Stimulated activated CD4-positive, alpha-beta T cell treated with anti-CD3 and anti-CD28 coated beads, TNF-alpha, amount 100 ng/mL, for 24 hours (primary cell): ENCODE data around the gene IFNA13.

ENCODE experiments used
- DNase-seq, 3 experiments: peaks; one replicate each; pipeline ENCODE4 v3.0.0-alpha.2; 2020; ENCODE audit warnings: low read depth in 3 of 3

The IFNA13 gene

DNA sequence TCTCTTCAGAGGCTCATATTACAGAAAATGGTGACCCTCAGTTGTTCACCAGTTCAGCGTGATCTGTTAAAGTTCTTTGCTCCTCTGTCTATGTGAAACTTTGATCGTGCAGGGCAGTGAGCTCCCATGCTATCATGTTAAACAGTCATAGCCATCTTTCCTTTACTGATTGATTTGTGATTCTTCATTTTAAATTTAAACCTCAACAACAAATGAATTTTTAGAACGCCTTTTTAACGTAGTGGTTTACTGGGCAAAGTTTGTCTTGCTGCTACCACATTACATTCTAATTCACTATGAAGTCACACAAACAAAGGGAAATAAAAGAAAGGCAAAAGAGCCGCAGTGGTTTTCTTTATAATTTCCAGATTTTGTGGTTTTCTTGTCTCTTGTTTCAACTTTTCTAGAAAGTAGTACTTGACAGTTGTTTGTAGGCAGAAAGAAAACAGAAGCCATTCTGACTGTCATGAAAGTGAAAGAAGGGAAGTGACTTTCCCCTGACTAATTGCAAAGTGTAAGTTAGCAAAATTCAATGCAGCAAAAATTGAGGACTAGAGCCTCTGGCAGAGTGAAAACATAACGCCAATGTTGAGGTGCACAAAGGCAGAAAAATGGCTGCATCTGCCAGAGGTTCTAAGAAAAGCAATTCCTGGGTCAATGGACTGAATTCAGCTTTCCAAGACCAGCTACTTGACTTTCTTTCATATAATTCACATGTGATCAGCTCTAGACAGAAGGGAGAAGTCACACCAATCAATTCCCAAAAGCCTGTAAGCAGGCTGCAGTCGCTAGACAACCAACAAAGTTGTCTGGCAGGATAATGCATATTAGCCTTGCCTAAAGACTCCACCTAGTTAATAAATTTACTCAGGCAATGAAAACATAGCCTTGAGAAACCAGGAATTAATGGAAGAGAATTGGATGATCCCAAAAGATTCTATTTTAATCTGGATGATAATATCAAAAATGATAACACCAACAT lies 10.1 kb downstream of the IFNA13 start:
- peak in 1 of 3 experiments; percentile 1 for DNase-seq

DNA sequence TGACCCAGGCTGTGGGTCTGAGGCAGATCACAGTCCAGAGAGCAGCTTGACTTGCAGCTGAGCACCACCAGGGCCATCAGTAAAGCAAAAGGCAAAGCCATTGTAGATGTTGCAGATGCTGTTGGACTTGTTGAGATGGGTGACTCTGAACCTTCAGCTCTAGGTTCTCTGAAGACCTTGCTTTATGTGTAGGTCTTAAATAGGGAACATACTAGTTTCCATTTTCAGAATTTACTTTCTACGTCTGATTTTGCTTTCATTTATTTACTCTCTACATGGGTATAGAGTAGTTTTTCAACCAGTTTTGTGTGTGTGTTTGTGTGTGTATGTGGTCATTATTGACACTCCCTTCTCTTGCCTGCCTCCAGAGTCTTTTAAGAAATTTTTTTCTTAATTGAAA lies 17.1 kb downstream of the IFNA13 start, which contains the start of gene IFNA6:
TSS of gene IFNA6 (minus strand) at position 101 of the 400 bp plus-strand sequence. CDS start at position 101, 0 bp downstream.
- DNase-seq, result no peak

DNA sequence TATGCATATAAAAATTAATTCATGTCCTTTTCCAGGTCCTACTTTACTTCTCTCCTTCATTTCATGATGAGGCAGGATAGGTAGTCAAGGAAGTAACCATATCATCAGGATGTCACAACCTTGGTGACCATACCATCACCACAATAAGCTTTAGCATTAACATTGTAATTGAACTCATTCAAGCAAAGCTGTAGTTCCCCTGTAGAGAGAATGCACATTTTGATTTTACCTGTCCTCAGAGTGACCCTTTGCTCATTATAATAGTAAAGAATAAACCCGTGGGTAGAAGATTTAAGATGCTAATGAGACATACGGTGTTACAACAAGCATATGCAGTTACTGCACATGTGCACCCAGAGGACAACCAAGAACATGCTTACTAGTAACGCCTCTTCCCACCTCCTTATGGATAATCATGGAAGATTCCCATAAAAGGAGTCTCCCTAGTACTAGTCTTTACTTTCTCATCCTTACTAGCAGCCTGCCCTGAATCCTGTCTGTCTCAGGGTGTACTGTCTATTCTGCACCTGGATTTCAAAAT lies 19.4 kb downstream of the IFNA13 start:
- no peak for DNase-seq

DNA sequence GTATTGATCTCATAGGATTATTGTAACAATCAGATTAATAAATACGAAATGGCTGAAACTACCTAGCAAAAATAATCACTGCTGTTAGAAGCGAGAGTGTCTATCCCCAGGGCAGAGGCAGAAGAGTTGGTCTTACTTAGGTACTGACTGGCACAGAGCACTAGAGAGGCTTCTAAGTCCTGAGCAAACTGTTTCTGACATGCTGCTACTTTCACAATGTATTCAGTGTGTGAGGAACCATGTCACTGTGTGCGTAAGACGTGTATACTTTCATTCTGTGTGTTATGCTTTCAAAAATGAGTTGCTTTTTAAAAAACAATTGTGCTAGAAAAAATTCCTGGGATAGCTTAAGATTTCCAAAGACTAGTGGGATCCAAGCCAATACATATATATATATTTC lies 27.1 kb downstream of the IFNA13 start:
- DNase-seq, result no peak

DNA sequence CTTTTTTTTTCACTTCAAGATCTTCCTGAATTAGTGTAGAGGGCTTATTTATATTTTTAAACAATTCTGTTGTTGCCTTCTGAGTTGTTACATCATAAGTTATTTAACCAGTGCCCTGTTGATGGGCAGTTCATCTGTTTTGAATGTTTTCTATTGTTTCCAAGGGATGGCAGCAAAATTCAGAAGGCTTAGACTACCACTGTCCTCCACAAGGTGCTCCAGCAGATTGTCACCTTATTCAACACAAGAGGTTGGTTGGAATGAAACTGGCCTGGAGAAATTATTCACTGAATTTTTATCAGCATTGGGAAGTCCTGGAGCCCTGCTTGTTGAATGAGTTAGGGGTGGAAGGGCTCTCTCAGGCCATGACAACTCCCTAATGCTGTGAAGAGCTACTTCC lies 31.4 kb downstream of the IFNA13 start:
- DNase-seq, result no peak

DNA sequence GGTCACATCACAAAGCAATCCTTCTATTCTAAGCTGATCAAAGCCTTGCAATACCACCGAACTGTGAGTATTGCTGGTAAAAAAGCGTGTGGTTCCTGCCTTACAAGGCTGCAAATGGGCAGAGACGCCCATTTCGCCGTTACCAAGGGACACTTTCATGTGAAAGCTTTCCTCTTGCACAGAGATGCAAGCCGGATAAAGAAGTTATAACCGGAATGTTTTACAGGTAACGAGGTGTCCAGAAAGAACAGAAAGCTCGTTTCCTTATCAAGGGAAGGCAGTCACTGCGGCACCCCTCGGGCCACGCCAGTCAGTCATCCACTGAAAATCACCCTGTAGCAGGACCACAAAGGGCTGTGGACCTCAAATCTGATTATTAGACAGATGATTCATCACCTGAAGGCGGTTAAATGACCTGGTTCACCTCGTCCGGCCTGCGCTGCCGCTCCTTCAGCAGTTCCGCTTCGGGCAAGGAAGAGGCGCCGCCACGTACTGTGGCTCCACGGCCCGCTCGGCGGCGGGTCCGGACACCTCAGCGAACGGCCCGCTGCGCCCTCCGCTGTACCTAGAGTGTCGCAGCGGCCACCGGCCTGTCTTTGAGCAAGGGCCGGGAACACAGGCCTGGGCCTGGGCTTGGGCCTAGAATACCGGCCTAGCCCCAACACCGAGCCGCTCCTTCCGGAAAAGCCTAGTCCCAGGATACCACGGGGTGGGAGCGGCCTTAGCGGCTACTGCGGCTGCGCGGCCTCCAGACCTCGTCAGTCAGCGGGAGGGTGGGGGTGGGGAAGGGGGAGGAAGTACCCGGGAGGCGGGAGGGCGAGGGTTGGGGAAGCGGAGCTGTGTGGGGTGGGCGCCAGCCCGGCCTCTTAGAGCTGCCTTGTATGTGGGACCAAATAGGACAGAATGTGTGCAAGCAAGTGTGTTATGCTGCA lies 32.9 kb downstream of the IFNA13 start, which contains the start of gene KLHL9:
TSS of gene KLHL9 (minus strand) at position 704 of the 932 bp plus-strand sequence. CDS start at position 159, 545 bp downstream.
- DNase-seq, result peak; percentile 72 to 87 (median 81)

DNA sequence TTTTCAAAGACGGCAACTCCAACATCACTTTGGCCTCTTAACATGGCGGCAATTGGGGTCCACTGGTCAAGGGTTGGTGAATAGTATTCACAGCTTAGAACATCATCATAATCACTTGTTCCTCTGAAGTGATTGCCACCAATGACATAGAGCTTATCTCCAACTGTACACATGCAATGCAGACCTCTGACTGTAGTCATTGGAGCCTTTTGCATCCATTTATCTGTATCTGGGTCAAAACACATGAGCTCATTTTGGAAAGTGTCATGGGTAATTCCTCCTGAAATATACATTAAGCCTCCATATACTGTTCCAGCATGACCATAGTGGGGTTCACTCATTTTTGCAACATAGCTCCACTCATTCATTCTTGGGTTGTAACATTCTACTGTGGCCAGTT lies 34.6 kb downstream of the IFNA13 start:
- no peak for DNase-seq

DNA sequence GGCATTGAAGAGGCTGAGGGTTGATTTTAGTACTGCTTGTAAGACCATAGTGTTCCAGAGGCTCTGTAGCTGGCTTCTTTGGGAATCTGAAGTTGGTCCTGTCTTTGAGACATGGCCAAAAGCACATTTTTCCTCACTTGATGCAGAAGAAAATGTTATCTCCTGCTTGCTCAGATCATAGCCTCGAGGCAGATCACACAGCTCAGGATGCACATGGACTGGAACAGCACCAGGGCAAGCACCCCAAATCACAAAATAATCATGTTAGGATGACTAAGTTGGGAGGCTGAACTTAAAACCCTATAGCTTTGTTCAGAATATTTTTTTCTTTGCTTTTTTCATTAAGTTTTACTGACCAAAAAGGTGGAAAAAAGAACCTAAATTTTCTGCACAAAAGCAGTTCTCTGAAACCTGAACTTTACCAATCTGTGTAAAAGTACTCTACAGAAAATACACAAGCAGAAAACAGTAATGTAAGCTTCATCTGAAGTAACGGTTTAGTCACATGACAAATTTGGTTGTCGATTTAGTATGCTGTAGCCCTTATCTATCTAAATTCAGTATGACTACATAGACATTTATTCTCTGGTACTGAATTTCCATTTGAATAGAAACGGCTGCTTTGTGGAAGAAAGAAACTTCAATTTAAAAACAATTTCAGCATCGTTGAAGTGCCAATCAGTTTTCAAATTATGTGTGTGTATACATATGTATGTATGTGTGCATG lies 36.0 kb downstream of the IFNA13 start:
- no peak for DNase-seq

DNA sequence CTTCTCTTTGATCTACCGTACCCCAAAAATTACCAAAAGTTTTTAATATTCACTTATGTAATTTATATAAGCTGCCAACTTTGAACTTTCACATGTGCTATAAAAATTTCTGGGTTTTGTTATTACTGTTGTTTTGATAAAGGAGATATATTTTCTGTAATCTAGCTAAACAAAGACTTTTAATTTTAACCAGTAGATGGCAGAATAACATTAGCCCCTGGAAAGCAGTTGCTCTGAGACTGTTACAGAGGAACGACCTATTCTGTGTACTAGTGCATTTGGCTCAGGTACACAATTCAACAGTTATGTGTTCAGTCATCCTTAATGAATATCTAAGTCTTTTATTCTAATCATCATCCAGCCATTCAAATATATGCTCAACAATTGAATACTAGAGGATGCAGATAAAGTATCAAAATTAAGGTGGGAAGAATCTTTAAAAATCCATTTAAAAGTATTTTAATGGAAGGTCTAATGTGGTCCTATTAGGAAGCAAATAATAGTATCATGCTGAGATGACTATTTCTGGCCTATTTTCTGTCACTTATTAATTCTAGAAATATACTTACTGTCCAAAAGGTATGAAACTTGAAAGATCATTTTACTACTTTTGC lies 41.2 kb downstream of the IFNA13 start:
- no peak for DNase-seq

DNA sequence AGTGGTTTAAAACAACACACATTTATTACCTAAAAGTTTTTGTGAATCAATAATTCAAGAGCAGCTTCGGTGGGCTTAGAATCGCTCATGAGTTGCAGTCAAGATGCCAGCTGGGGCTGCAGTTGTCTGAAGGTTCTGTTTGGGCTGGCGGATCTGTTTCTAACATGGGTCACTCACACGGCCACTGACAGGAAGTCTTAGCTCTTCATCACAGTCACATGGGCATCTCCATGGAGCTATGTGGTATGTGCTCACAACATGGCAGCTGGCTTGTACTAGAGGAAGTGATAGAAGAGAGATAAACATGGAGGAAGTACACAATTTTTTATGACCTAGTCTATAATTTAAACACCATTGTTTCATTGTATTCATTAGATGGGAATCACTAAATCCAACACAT lies 43.8 kb downstream of the IFNA13 start:
- DNase-seq, result no peak

DNA sequence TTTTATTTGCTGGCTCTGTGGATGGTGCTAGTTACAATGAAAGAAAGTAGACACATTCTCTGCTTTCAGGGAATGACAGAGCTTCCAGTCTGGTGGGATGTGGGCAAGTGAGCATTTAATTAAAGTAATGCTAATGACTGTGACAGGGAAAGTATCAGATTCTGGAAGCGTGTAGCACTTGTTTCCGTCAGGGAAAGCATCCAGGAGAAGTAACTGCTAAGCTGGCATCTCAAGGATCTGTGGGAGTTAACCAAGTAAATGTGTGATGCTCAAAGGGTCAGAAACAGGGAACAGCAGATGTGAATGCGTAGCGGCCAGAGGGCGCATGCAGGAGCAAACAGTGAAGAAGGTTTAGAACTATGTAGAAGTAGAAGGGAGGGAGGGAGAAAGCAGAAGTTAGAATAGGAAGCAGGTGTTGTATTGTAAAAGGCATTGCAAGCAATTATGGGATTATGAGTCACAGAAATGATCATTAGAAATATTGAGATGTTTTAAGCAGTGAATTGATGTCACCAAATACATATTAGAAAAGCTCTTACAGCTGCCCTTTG lies 44.9 kb downstream of the IFNA13 start:
- no peak for DNase-seq

DNA sequence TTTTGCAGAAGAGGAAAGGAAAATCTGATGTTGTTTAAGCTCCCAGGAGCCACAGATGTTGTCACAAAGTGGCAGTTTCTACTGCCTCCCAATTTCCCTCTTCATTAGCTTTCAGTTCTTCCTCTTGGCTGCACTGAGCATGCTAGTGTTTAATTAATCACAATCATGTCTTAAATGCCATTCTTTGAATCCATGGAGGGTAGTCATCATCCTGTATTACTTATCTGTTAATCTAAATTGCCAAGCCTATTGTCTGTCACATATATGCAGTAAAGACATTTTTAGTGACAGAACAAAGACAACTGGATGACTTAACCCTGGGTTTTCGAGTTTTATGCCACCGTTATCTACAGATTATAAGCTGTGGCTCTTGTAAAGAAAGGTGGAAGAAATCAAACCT lies 47.4 kb downstream of the IFNA13 start:
- no peak for DNase-seq

DNA sequence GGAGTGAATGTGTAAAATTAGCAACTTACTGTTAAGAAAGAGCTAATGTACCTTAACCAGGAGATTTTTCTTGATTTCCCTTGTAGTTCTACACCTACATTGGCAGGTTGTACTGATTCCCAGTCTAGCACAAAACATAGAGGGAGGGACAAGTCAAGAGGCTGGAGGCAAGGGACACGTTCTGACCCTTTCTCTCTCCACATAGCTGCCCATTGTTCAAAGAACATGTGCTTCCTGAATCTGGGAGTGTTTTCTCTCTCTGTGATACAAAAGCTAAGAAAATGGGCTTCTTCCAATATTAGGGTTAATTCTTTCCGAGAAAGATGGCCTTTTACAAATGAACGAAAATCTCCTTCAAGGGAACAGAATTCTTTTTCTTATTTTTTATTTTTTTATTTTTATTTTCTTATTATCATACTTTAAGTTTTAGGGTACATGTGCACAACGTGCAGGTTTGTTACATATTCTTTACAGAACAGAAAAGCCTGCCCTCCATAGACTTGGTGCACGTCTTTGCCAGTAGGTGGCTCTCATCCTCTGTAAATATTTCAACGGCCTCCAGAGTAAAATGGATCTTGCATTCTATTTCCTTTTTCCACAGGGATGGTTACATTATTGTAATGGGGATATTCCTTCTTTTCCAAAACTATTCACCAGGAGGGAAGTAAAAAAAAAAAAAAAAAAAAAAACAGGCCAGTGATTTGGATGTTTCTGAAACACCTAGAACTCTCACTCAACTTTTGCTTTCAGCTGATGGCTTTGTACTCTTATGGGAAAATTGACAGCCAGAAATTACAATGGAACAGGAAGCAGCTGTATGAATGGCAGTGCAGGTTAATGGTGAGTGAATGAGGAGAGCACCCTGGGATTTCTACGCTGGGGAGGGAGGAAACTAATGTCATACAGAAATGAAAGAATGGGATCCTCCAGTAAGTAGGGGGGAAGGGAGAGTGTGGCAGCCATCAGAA lies 49.6 kb downstream of the IFNA13 start:
- DNase-seq, result peak in 1 of 3 experiments; percentile 13
